ENCODE measurements around the gene MARCHF2. TPM values are rescaled to one million over a fixed set of nuclear protein-coding genes. Genes with fewer than 3 reads are reported as not detected.
"Not testable (repeated sequence)": the region's sequence is repeated elsewhere in the genome, so short reads cannot be mapped to it uniquely, and the experiment has no call there.

Gene MARCHF2
- total RNA-seq, 1 donor from 2014 or later: 58.7 TPM

- DNase-seq (no peak), ATAC-seq (no peak)
- Histone ChIP-seq H3K4me3 (no peak overlapping the region), H3K9me3 (no peaks in the 10 kb centered on the region), H3K4me1 (peaks cover 16% of the 10 kb centered on the region), H3K36me3 (peaks cover 25% of the 10 kb centered on the region), H3K27me3 (no peaks in the 10 kb centered on the region), H3K27ac (no peak overlapping the region)
- intact Hi-C loops (cut with DNase I): no loop called here
- TF ChIP-seq CTCF (IDR thresholded peaks at IDR 0.05): no peak
These were observed 28.8 kb downstream of the MARCHF2 start for GRCh38 chr19:8441725-8442544.

- ATAC-seq; H3K27me3 ChIP-seq; intact Hi-C loops (cut with DNase I); DNase-seq; H3K9me3 ChIP-seq: not testable (repeated sequence)
- peak overlapping the region; percentile 99 for H3K4me3 ChIP-seq
- H3K4me1 ChIP-seq: peaks cover 38% of the 10 kb centered on the region
- peak overlapping the region; percentile 98 for H3K27ac ChIP-seq
- peaks cover 21% of the 10 kb centered on the region for H3K36me3 ChIP-seq
These were observed 31.1 kb downstream of the MARCHF2 start for GRCh38 chr19:8444140-8444676.

GRCh38 chr19:8444677-8445487 lies 31.8 kb downstream of the MARCHF2 start, which contains the start of gene HNRNPM:
Gene HNRNPM, plus strand, starts transcription at chr19:8444975. Its CDS starts 24 bp downstream, at chr19:8444999.
- intact Hi-C loops (cut with DNase I): no loop called here
- no peak for TF ChIP-seq CTCF (IDR thresholded peaks at IDR 0.05)
- ATAC-seq (peak; percentile 98), DNase-seq (peak; percentile 100)
- H3K4me3 ChIP-seq: peak within 1 kb of the TSS; percentile 99
- H3K27ac ChIP-seq: peak within 1 kb of the TSS; percentile 98
- peaks cover 17% of the 10 kb centered on the region for H3K36me3 ChIP-seq
- peaks cover 42% of the 10 kb centered on the region for H3K4me1 ChIP-seq
- H3K27me3 ChIP-seq: no peaks in the 10 kb centered on the region
- H3K9me3 ChIP-seq: no peaks in the 10 kb centered on the region

- Histone ChIP-seq H3K4me1 (peaks cover 48% of the 10 kb centered on the region), H3K9me3 (no peaks in the 10 kb centered on the region), H3K4me3 (peak overlapping the region; percentile 99), H3K27me3 (no peaks in the 10 kb centered on the region), H3K27ac (peak overlapping the region; percentile 98), H3K36me3 (peaks cover 17% of the 10 kb centered on the region)
- ATAC-seq (peak; percentile 65), DNase-seq (peak; percentile 83)
- no peak for TF ChIP-seq CTCF (IDR thresholded peaks at IDR 0.05)
- intact Hi-C loops (cut with DNase I): no loop called here
These were observed 32.4 kb downstream of the MARCHF2 start for GRCh38 chr19:8445488-8446001.

- intact Hi-C loops (cut with DNase I): no loop called here
- Histone ChIP-seq H3K36me3 (peaks cover 17% of the 10 kb centered on the region), H3K27me3 (no peaks in the 10 kb centered on the region), H3K4me1 (peaks cover 54% of the 10 kb centered on the region), H3K27ac (peak overlapping the region; percentile 98), H3K9me3 (no peaks in the 10 kb centered on the region), H3K4me3 (peak overlapping the region; percentile 99)
- TF ChIP-seq CTCF (IDR thresholded peaks at IDR 0.05): no peak
- no peak for ATAC-seq
- DNase-seq: no peak
These were observed 33.1 kb downstream of the MARCHF2 start for GRCh38 chr19:8446061-8446709.

Measured in upper lobe of right lung (tissue), 1 donor.